Stimulated activated CD4-positive, alpha-beta T cell treated with anti-CD3 and anti-CD28 coated beads, TNF-alpha, amount 100 ng/mL, for 48 hours (primary cell): ENCODE measurements around the gene EMID1.

Experiments
- DNase-seq, 3 donors: peaks; one replicate each; pipeline ENCODE4 v3.0.0-alpha.2; 2020; ENCODE audit warnings: low read depth in 3 of 3

The EMID1 gene

GRCh38 chr22:29195118-29195963, 10.4 kb upstream of the EMID1 start:
- DNase-seq: no peak

- no peak for DNase-seq
Measured at GRCh38 chr22:29195964-29196666, 9.6 kb upstream of the EMID1 start.

- no peak for DNase-seq
Measured at GRCh38 chr22:29197096-29197495, 8.6 kb upstream of the EMID1 start.

- no peak for DNase-seq
Measured at GRCh38 chr22:29198240-29198639, 7.5 kb upstream of the EMID1 start.

GRCh38 chr22:29199702-29200400, 5.8 kb upstream of the EMID1 start:
- DNase-seq: no peak

GRCh38 chr22:29200901-29201300, 4.8 kb upstream of the EMID1 start:
- no peak for DNase-seq

GRCh38 chr22:29201782-29202181, 3.9 kb upstream of the EMID1 start:
- no peak for DNase-seq

- DNase-seq: peak; percentile 28 to 47 (median 41)
Measured at GRCh38 chr22:29202212-29203192, 3.2 kb upstream of the EMID1 start.

- no peak for DNase-seq
Measured at GRCh38 chr22:29203488-29204454, 1.9 kb upstream of the EMID1 start.

- DNase-seq: no peak
Measured at GRCh38 chr22:29204455-29205183, 1.1 kb upstream of the EMID1 start.

- DNase-seq: no peak
Measured at GRCh38 chr22:29205252-29205593, 473 bp upstream of the EMID1 start.

GRCh38 chr22:29206372-29207242, 911 bp downstream of the EMID1 start:
- no peak for DNase-seq

- no peak for DNase-seq
Measured at GRCh38 chr22:29207243-29207550, 1.5 kb downstream of the EMID1 start.

- no peak for DNase-seq
Measured at GRCh38 chr22:29207562-29208501, 2.1 kb downstream of the EMID1 start.

GRCh38 chr22:29208502-29208862, 2.8 kb downstream of the EMID1 start:
- no peak for DNase-seq

- no peak for DNase-seq
Measured at GRCh38 chr22:29208879-29209623, 3.4 kb downstream of the EMID1 start.

- no peak for DNase-seq
Measured at GRCh38 chr22:29209624-29209929, 3.9 kb downstream of the EMID1 start.
